HepG2 (cell line): ENCODE results near the gene ZNF341. TPM values are rescaled to one million over a fixed set of nuclear protein-coding genes. Genes with fewer than 3 reads are reported as not detected.

Experiments used
- ATAC-seq: fragments of 200-7000 bp; cut with Tn5 transposase; 3 replicates; pipeline ENCODE4 v1.9.1; 2020; ENCODE audit warnings: mild to moderate bottlenecking, moderate library complexity
- BruUV-seq: library from RNA; stranded (reverse); fragments of 400-500 nt; replicated peaks from 2 replicates; lab custom pipeline; 2021; lab: Mats Ljungman, UMichigan
- CTCF ChIA-PET: fragments of 300-600 bp; formaldehyde crosslinking; extraction: SDS; loops from one replicate; lab custom pipeline; 2021; ENCODE audit warnings: low total read pairs, inconsistent platforms, low intra/inter-chr PET ratio; lab: Yijun Ruan, JAX
- POLR2A ChIA-PET: fragments of 350-600 bp; sonication (Branson Sonifier 250); formaldehyde crosslinking; loops from one replicate; lab custom pipeline; 2020; ENCODE audit warnings: antibody characterized with exemption, inconsistent platforms; lab: Yijun Ruan, JAX
- DNase-seq: peaks from one replicate; pipeline ENCODE4 v3.0.0-alpha.2; 2015; ENCODE audit warnings: low spot score
- FAIRE-seq: peaks from 3 replicates; lab custom pipeline; 2011; peaks lifted over from hg19 to GRCh38; lab: Jason Lieb, UNC
- H2AFZ ChIP-seq: one replicate; pipeline ENCODE4 v1.6.1; 2011; ENCODE audit warnings: low read length, inconsistent platforms
- H3K27ac ChIP-seq: fragments of 300-600 bp; 3 replicates; pipeline ENCODE4 v1.8.0; 2011; ENCODE audit warnings: mixed run types, mild to moderate bottlenecking, mixed read lengths, low read length, inconsistent platforms; ENCODE audit not compliant: insufficient read depth; ENCODE audit errors: extremely low read length
- H3K27me3 ChIP-seq, 2 experiments: fragments of 200-600 bp in 1 of 2; 2 replicates in 1 of 2; 3 replicates in 1 of 2; pipeline versions ENCODE4 v1.6.0 to v1.8.0; 2011; ENCODE audit warnings: low read length in 2 of 2, mild to moderate bottlenecking in 2 of 2, moderate library complexity in 2 of 2, inconsistent platforms in 1 of 2; ENCODE audit not compliant: insufficient read depth in 2 of 2, control insufficient read depth in 1 of 2
- H3K36me3 ChIP-seq, 2 experiments: fragments of 200-600 bp in 1 of 2; replicated peaks in 1 of 2; 2 replicates in 1 of 2; 3 replicates in 1 of 2; pipeline versions ENCODE4 v1.5.1 to v1.8.0; 2011; ENCODE audit warnings: low read length in 2 of 2, inconsistent platforms in 1 of 2; ENCODE audit not compliant: insufficient read depth in 2 of 2, control insufficient read depth in 1 of 2
- H3K4me1 ChIP-seq: 2 replicates; pipeline ENCODE4 v1.5.1; 2012; ENCODE audit warnings: low read length, inconsistent platforms; ENCODE audit not compliant: insufficient read depth
- H3K4me2 ChIP-seq: 2 replicates; pipeline ENCODE4 v1.6.0; 2011; ENCODE audit warnings: low read depth, low read length, inconsistent platforms
- H3K4me3 ChIP-seq, 3 experiments: fragments of 200-600 bp in 1 of 3; sonication (generic), shearing (Covaris generic) in 1 of 3; replicated peaks in 1 of 3; 2 replicates each; pipeline ENCODE4 v1.5.1; 2011 to 2016; ENCODE audit warnings: low read length in 3 of 3, inconsistent platforms in 2 of 3, low read depth in 2 of 3, mild to moderate bottlenecking in 2 of 3, control low read depth in 1 of 3, mixed read lengths in 1 of 3; ENCODE audit not compliant: insufficient read depth in 1 of 3
- H3K79me2 ChIP-seq: one replicate; pipeline ENCODE4 v1.6.1; 2011; ENCODE audit warnings: low read length, inconsistent platforms; ENCODE audit not compliant: insufficient read depth
- H3K9ac ChIP-seq: 2 replicates; pipeline ENCODE4 v1.6.0; 2011; ENCODE audit warnings: mild to moderate bottlenecking, low read depth, low read length, inconsistent platforms; ENCODE audit not compliant: insufficient read depth
- H3K9me3 ChIP-seq: 2 replicates; pipeline ENCODE4 v1.5.1; 2012; ENCODE audit warnings: mild to moderate bottlenecking, low read length
- H4K20me1 ChIP-seq: 2 replicates; pipeline ENCODE4 v1.6.0; 2011; ENCODE audit warnings: inconsistent platforms, mild to moderate bottlenecking, low read length, moderate library complexity; ENCODE audit not compliant: insufficient read depth
- ARHGAP35 ChIP-seq: sonication (generic); formaldehyde crosslinking; IDR thresholded peaks from 2 replicates; pipeline ENCODE4 v1.9.0; 2022; ENCODE audit warnings: mild to moderate bottlenecking, inconsistent platforms, moderate library complexity, missing genetic modification reagents, borderline replicate concordance
- DMAP1 ChIP-seq: IDR thresholded peaks from 2 replicates; pipeline ENCODE4 v1.6.1; 2016
- DR1 ChIP-seq: sonication (generic); formaldehyde crosslinking; IDR thresholded peaks from 2 replicates; pipeline ENCODE4 v1.8.0; 2021; ENCODE audit warnings: mild to moderate bottlenecking, missing genetic modification reagents, inconsistent platforms
- EP300 ChIP-seq, 3 experiments: sonication (generic) in 1 of 3; formaldehyde crosslinking in 1 of 3; IDR thresholded peaks; 2 replicates each; pipeline versions ENCODE4 v1.5.1 to v1.6.1; 2011 to 2020; ENCODE audit warnings: low read depth in 2 of 3, low read length in 2 of 3, borderline replicate concordance in 1 of 3, improper control_type of control experiment in 1 of 3, mild to moderate bottlenecking in 1 of 3, missing genetic modification reagents in 1 of 3, moderate library complexity in 1 of 3
- GTF2F1 ChIP-seq: fragments of 150-350 bp; IDR thresholded peaks from 2 replicates; pipeline ENCODE4 v1.6.1; 2014; ENCODE audit warnings: low read length
- HNRNPLL ChIP-seq: fragments of 200-400 bp; formaldehyde crosslinking; IDR thresholded peaks from 2 replicates; pipeline ENCODE4 v1.6.1; 2017; ENCODE audit warnings: mild to moderate bottlenecking, low read depth, low read length; ENCODE audit not compliant: poor library complexity, severe bottlenecking
- HOXA5 ChIP-seq: sonication (generic); formaldehyde crosslinking; IDR thresholded peaks from 2 replicates; pipeline ENCODE4 v1.4.0; 2020; ENCODE audit warnings: missing genetic modification reagents
- SIN3B ChIP-seq: fragments of 150-350 bp; IDR thresholded peaks from 2 replicates; pipeline ENCODE4 v1.6.1; 2014; ENCODE audit warnings: low read length
- SIX1 ChIP-seq: sonication (generic); formaldehyde crosslinking; IDR thresholded peaks from 2 replicates; pipeline ENCODE4 v1.4.0; 2020; ENCODE audit warnings: missing genetic modification reagents, borderline replicate concordance
- SSRP1 ChIP-seq: IDR thresholded peaks from 2 replicates; pipeline ENCODE4 v1.6.1; 2016; ENCODE audit warnings: control low read depth
- TBX3 ChIP-seq: fragments of 450-650 bp; IDR thresholded peaks from 2 replicates; pipeline ENCODE4 v1.6.1; 2017; ENCODE audit warnings: antibody characterized with exemption, mild to moderate bottlenecking, inconsistent platforms, borderline replicate concordance
- TCF12 ChIP-seq, 2 experiments: fragments of 450-650 bp in 1 of 2; sonication (generic) in 1 of 2; formaldehyde crosslinking in 1 of 2; IDR thresholded peaks; 2 replicates each; pipeline versions ENCODE4 v1.6.1 to v1.8.0; 2017 to 2022; ENCODE audit warnings: antibody characterized with exemption in 1 of 2, mild to moderate bottlenecking in 1 of 2, missing genetic modification reagents in 1 of 2, moderate library complexity in 1 of 2
- XRCC5 ChIP-seq: fragments of 200-400 bp; formaldehyde crosslinking; optimal IDR thresholded peaks from 2 replicates; pipeline ENCODE3; 2017; ENCODE audit warnings: mild to moderate bottlenecking, low read length
- ZNF263 ChIP-seq: sonication (generic); formaldehyde crosslinking; IDR thresholded peaks from 2 replicates; pipeline ENCODE4 v1.4.0; 2020; ENCODE audit warnings: missing genetic modification reagents
- ZNF777 ChIP-seq: sonication (generic); formaldehyde crosslinking; IDR thresholded peaks from 2 replicates; pipeline ENCODE4 v1.4.0; 2020; ENCODE audit warnings: missing genetic modification reagents
- ZNF792 ChIP-seq: IDR thresholded peaks from 2 replicates; pipeline ENCODE4 v1.6.1; 2016
- WGBS: methylation state at CpG from one replicate; pipeline ENCODE4 v1.1.6; 2017; ENCODE audit warnings: low lambda C conversion rate; 5-methylcytosine and 5-hydroxymethylcytosine counted together
- in situ Hi-C: cut with HindIII; loops from 2 replicates; pipeline ENCODE4 v1.10.0; 2017; ENCODE audit warnings: low pct_unique_long_range_greater_than_20kb; ENCODE audit not compliant: extremely low pct_ligation_motif_present
- intact Hi-C: fragments of 100-400 bp; cut with micrococcal nuclease; formaldehyde crosslinking; loops from one replicate; pipeline ENCODE4 v1.10.0; 2022; ENCODE audit not compliant: unreplicated experiment
- polyA plus RNA-seq, 8 experiments: library from polyadenylated mRNA; depleted of rRNA in 3 of 8; stranded (reverse) in 7 of 8; unstranded in 1 of 8; fragments of >200 nt; fragmentation: Illumina TruSeq in 4 of 8; extraction: Trizol in 4 of 8; gene quantifications; 2 replicates each; pipeline versions ENCODE4 v1.2.1 to v1.2.3, GENCODE V29; 2011 to 2016; ENCODE audit warnings: low read depth in 4 of 8, missing spikeins in 1 of 8, mixed read lengths in 1 of 8; ENCODE audit not compliant: insufficient read depth in 1 of 8
- total RNA-seq, 5 experiments: library from RNA; depleted of rRNA; stranded (reverse); fragments of >200 nt; fragmentation: Illumina TruSeq; extraction: Trizol; gene quantifications; 2 replicates each; pipeline ENCODE4 v1.2.3, GENCODE V29; 2016; ENCODE audit warnings: low read depth in 1 of 5
- TF ChIP-seq, protein P1 (sequence below): sonication (generic); formaldehyde crosslinking; IDR thresholded peaks from 2 replicates; pipeline ENCODE4 v1.5.1; 2020; ENCODE audit warnings: missing genetic modification reagents, mild to moderate bottlenecking, borderline replicate concordance
- TF ChIP-seq, protein P2 (sequence below): sonication (generic); formaldehyde crosslinking; IDR thresholded peaks from 2 replicates; pipeline ENCODE4 v1.4.0; 2020; ENCODE audit warnings: low read depth, missing genetic modification reagents
- TF ChIP-seq, protein P3 (sequence below): sonication (generic); formaldehyde crosslinking; IDR thresholded peaks from 2 replicates; pipeline ENCODE4 v1.8.1; 2023; ENCODE audit warnings: missing genetic modification reagents, inconsistent platforms, borderline replicate concordance

Gene ZNF341
- total and polyA plus RNA-seq, 2 of the 13 experiments (the other 11 are each of a cell fraction or from before 2014, with no cell fraction given), result 1.1 to 2.2 TPM

DNA sequence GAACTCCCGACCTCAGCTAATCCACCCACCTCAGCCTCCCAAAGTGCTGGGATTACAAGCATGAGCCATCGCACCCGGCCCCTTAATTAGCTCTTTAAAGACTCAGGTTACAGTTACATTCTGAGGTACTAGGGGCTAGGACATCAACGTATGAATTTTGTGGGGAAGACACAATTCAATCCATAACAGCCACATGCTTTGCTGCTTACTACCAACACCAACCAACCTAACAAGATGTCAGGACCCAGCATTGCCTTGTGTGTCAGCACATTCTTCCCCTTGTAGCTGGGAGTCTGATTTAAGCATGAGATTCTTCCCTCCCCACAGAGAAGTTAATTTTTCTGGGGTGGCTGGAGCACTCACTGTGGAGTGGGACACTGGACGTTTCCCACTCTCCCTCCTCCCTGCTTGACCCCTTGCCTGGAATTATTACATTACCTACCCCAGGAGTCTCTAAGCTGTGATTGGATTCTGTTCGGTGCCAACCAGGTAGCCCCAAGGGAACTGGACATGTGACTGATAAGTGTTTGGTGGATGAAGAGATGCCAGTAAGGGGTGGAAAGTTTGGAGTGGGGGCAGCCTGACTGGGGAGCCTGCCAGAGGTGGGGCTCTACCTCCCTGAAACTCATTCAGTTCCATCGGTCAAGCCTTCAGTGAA lies 6.1 kb upstream of the ZNF341 start:
- 47% methylated on average over 7 of the region's 7 CpGs for WGBS
- H3K9ac ChIP-seq, result no peak overlapping the region
- no peaks in the 10 kb centered on the region for H3K79me2 ChIP-seq
- ATAC-seq, result no peak
- no peak overlapping the region for H3K4me2 ChIP-seq
- no peak overlapping the region for H3K4me3 ChIP-seq
- H3K27me3 ChIP-seq, result no peaks in the 10 kb centered on the region
- no peak for FAIRE-seq
- BruUV-seq, result no TSS peak
- ChIA-PET POLR2A (interaction anchor here (1.0 to 1.3 kb wide), 2 partner anchors 61 to 386 kb away, joined by 3 read pairs; partner anchors contain the start of gene EIF2S2), CTCF (no interaction called here)
- peaks cover 63% of the 10 kb centered on the region for H3K4me1 ChIP-seq
- no peak overlapping the region for H3K27ac ChIP-seq
- intact Hi-C loops (loop anchor here (2.0 kb wide), 1 partner anchor 39 kb away; the partner anchor contains the start of gene E2F1), in situ Hi-C loops (no loop called here)
- H4K20me1 ChIP-seq, result no peaks in the 10 kb centered on the region
- DNase-seq, result no peak
- no peak overlapping the region for H2AFZ ChIP-seq
- H3K36me3 ChIP-seq, result no peaks in the 10 kb centered on the region
- no peaks in the 10 kb centered on the region for H3K9me3 ChIP-seq
- TF ChIP-seq SIX1 (CRISPR knock-in tag) (no peak), ARHGAP35 (no peak), ZNF777 (CRISPR knock-in tag) (no peak), EP300 (IDR thresholded peaks at IDR 0.05; ENCODE audit: low read depth in 2 of 2, low read length in 2 of 2) (no peak), EP300 (CRISPR knock-in tag; IDR thresholded peaks at IDR 0.05; ENCODE audit: borderline replicate concordance) (no peak), TBX3 (no peak), HNRNPLL (no peak), XRCC5 (no peak), GTF2F1 (no peak), SSRP1 (CRISPR knock-in tag) (no peak), HOXA5 (CRISPR knock-in tag) (no peak), ZNF792 (CRISPR knock-in tag) (no peak), TCF12 (IDR thresholded peaks at IDR 0.05) (no peak), TCF12 (CRISPR knock-in tag; IDR thresholded peaks at IDR 0.05) (no peak), DMAP1 (CRISPR knock-in tag) (no peak), DR1 (CRISPR knock-in tag) (no peak), SIN3B (no peak), ZNF263 (CRISPR knock-in tag) (peak; percentile 94)
- TF ChIP-seq, protein P1, sequence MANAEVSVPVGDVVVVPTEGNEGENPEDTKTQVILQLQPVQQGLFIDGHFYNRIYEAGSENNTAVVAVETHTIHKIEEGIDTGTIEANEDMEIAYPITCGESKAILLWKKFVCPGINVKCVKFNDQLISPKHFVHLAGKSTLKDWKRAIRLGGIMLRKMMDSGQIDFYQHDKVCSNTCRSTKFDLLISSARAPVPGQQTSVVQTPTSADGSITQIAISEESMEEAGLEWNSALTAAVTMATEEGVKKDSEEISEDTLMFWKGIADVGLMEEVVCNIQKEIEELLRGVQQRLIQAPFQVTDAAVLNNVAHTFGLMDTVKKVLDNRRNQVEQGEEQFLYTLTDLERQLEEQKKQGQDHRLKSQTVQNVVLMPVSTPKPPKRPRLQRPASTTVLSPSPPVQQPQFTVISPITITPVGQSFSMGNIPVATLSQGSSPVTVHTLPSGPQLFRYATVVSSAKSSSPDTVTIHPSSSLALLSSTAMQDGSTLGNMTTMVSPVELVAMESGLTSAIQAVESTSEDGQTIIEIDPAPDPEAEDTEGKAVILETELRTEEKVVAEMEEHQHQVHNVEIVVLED (CRISPR knock-in tag), result no peak; the same call in 1 of the 2 replicates
- TF ChIP-seq, protein P2, sequence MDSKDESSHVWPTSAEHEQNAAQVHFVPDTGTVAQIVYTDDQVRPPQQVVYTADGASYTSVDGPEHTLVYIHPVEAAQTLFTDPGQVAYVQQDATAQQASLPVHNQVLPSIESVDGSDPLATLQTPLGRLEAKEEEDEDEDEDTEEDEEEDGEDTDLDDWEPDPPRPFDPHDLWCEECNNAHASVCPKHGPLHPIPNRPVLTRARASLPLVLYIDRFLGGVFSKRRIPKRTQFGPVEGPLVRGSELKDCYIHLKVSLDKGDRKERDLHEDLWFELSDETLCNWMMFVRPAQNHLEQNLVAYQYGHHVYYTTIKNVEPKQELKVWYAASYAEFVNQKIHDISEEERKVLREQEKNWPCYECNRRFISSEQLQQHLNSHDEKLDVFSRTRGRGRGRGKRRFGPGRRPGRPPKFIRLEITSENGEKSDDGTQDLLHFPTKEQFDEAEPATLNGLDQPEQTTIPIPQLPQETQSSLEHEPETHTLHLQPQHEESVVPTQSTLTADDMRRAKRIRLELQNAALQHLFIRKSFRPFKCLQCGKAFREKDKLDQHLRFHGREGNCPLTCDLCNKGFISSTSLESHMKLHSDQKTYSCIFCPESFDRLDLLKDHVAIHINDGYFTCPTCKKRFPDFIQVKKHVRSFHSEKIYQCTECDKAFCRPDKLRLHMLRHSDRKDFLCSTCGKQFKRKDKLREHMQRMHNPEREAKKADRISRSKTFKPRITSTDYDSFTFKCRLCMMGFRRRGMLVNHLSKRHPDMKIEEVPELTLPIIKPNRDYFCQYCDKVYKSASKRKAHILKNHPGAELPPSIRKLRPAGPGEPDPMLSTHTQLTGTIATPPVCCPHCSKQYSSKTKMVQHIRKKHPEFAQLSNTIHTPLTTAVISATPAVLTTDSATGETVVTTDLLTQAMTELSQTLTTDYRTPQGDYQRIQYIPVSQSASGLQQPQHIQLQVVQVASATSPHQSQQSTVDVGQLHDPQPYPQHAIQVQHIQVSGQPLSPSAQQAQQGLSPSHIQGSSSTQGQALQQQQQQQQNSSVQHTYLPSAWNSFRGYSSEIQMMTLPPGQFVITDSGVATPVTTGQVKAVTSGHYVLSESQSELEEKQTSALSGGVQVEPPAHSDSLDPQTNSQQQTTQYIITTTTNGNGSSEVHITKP (CRISPR knock-in tag), result no peak
- TF ChIP-seq, protein P3, sequence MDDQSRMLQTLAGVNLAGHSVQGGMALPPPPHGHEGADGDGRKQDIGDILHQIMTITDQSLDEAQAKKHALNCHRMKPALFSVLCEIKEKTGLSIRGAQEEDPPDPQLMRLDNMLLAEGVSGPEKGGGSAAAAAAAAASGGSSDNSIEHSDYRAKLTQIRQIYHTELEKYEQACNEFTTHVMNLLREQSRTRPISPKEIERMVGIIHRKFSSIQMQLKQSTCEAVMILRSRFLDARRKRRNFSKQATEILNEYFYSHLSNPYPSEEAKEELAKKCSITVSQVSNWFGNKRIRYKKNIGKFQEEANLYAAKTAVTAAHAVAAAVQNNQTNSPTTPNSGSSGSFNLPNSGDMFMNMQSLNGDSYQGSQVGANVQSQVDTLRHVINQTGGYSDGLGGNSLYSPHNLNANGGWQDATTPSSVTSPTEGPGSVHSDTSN, result no peak
